Dendritic cell treated with granulocyte-macrophage colony-stimulating factor and Interleukin-4, amounts not matched to agents 40 ng/mL and 50 ng/mL, for 4 days (primary cell): ENCODE data around the gene PAX5.

Source experiments
- H3K27ac Mint-ChIP-seq: one replicate; pipeline ENCODE4 v1.8.0; 2022; ENCODE audit warnings: mild to moderate bottlenecking, mixed read lengths
- H3K27me3 Mint-ChIP-seq: one replicate; pipeline ENCODE4 v1.8.0; 2022; ENCODE audit warnings: mild to moderate bottlenecking, mixed read lengths
- H3K36me3 Mint-ChIP-seq: one replicate; pipeline ENCODE4 v1.8.0; 2022; ENCODE audit warnings: low read depth, mixed read lengths
- H3K4me1 Mint-ChIP-seq: one replicate; pipeline ENCODE4 v1.8.0; 2022; ENCODE audit warnings: low read depth, mixed read lengths
- H3K4me3 Mint-ChIP-seq: one replicate; pipeline ENCODE4 v1.8.0; 2022; ENCODE audit warnings: mild to moderate bottlenecking, moderate library complexity, mixed read lengths
- H3K9me3 Mint-ChIP-seq: one replicate; pipeline ENCODE4 v1.8.0; 2022; ENCODE audit warnings: mixed read lengths
- intact Hi-C: fragments of 100-400 bp; cut with micrococcal nuclease; formaldehyde crosslinking; loops from one replicate; pipeline ENCODE4 v1.15.0; 2022

PAX5 gene

GRCh38 chr9:36808251-36808650, 225.8 kb downstream of the PAX5 start:
- Mint-ChIP-seq H3K9me3 (no peaks in the 10 kb centered on the region), H3K27ac (no peak overlapping the region), H3K4me1 (no peaks in the 10 kb centered on the region), H3K4me3 (no peak overlapping the region), H3K36me3 (no peaks in the 10 kb centered on the region), H3K27me3 (no peaks in the 10 kb centered on the region)
- intact Hi-C loops: no loop called here

- Mint-ChIP-seq H3K4me3 (no peak overlapping the region), H3K36me3 (no peaks in the 10 kb centered on the region), H3K4me1 (no peaks in the 10 kb centered on the region), H3K9me3 (no peaks in the 10 kb centered on the region), H3K27ac (no peak overlapping the region), H3K27me3 (no peaks in the 10 kb centered on the region)
- intact Hi-C loops: no loop called here
Measured at GRCh38 chr9:36803961-36804360, 230.1 kb downstream of the PAX5 start.

- intact Hi-C loops: no loop called here
- Mint-ChIP-seq H3K36me3 (no peaks in the 10 kb centered on the region), H3K4me3 (no peak overlapping the region), H3K27me3 (no peaks in the 10 kb centered on the region), H3K4me1 (no peaks in the 10 kb centered on the region), H3K9me3 (no peaks in the 10 kb centered on the region), H3K27ac (no peak overlapping the region)
Measured at GRCh38 chr9:36802201-36802920, 231.7 kb downstream of the PAX5 start.

GRCh38 chr9:36800455-36800854, 233.6 kb downstream of the PAX5 start:
- H3K4me1 Mint-ChIP-seq: no peaks in the 10 kb centered on the region
- no peak overlapping the region for H3K4me3 Mint-ChIP-seq
- H3K27me3 Mint-ChIP-seq: no peaks in the 10 kb centered on the region
- intact Hi-C loops: no loop called here
- no peaks in the 10 kb centered on the region for H3K36me3 Mint-ChIP-seq
- no peaks in the 10 kb centered on the region for H3K9me3 Mint-ChIP-seq
- H3K27ac Mint-ChIP-seq: no peak overlapping the region

- no peaks in the 10 kb centered on the region for H3K36me3 Mint-ChIP-seq
- H3K9me3 Mint-ChIP-seq: peaks cover 6% of the 10 kb centered on the region
- no peaks in the 10 kb centered on the region for H3K4me1 Mint-ChIP-seq
- no peaks in the 10 kb centered on the region for H3K27me3 Mint-ChIP-seq
- intact Hi-C loops: no loop called here
- H3K27ac Mint-ChIP-seq: no peak overlapping the region
- H3K4me3 Mint-ChIP-seq: no peak overlapping the region
Measured at GRCh38 chr9:36798350-36799065, 235.6 kb downstream of the PAX5 start.

GRCh38 chr9:36797471-36798220, 236.4 kb downstream of the PAX5 start:
- H3K4me1 Mint-ChIP-seq: no peaks in the 10 kb centered on the region
- no peak overlapping the region for H3K4me3 Mint-ChIP-seq
- H3K9me3 Mint-ChIP-seq: peaks cover 15% of the 10 kb centered on the region
- H3K36me3 Mint-ChIP-seq: no peaks in the 10 kb centered on the region
- H3K27me3 Mint-ChIP-seq: no peaks in the 10 kb centered on the region
- no peak overlapping the region for H3K27ac Mint-ChIP-seq
- intact Hi-C loops: no loop called here

- H3K4me3 Mint-ChIP-seq: no peak overlapping the region
- H3K36me3 Mint-ChIP-seq: no peaks in the 10 kb centered on the region
- H3K27ac Mint-ChIP-seq: no peak overlapping the region
- H3K27me3 Mint-ChIP-seq: peaks cover 1% of the 10 kb centered on the region
- intact Hi-C loops: no loop called here
- H3K4me1 Mint-ChIP-seq: no peaks in the 10 kb centered on the region
- H3K9me3 Mint-ChIP-seq: peaks cover 23% of the 10 kb centered on the region
Measured at GRCh38 chr9:36796671-36797419, 237.2 kb downstream of the PAX5 start.

- peaks cover 1% of the 10 kb centered on the region for H3K27me3 Mint-ChIP-seq
- no peak overlapping the region for H3K27ac Mint-ChIP-seq
- H3K4me3 Mint-ChIP-seq: no peak overlapping the region
- peaks cover 23% of the 10 kb centered on the region for H3K9me3 Mint-ChIP-seq
- intact Hi-C loops: no loop called here
- H3K36me3 Mint-ChIP-seq: no peaks in the 10 kb centered on the region
- H3K4me1 Mint-ChIP-seq: no peaks in the 10 kb centered on the region
Measured at GRCh38 chr9:36794461-36794860, 239.6 kb downstream of the PAX5 start.

- H3K27me3 Mint-ChIP-seq: peaks cover 1% of the 10 kb centered on the region
- H3K27ac Mint-ChIP-seq: no peak overlapping the region
- intact Hi-C loops: no loop called here
- H3K9me3 Mint-ChIP-seq: peaks cover 23% of the 10 kb centered on the region
- H3K4me3 Mint-ChIP-seq: no peak overlapping the region
- H3K4me1 Mint-ChIP-seq: no peaks in the 10 kb centered on the region
- H3K36me3 Mint-ChIP-seq: no peaks in the 10 kb centered on the region
Measured at GRCh38 chr9:36793277-36793676, 240.8 kb downstream of the PAX5 start.

- no peak overlapping the region for H3K4me3 Mint-ChIP-seq
- H3K9me3 Mint-ChIP-seq: peaks cover 23% of the 10 kb centered on the region
- H3K36me3 Mint-ChIP-seq: no peaks in the 10 kb centered on the region
- no peak overlapping the region for H3K27ac Mint-ChIP-seq
- H3K4me1 Mint-ChIP-seq: no peaks in the 10 kb centered on the region
- H3K27me3 Mint-ChIP-seq: peaks cover 1% of the 10 kb centered on the region
- intact Hi-C loops: no loop called here
Measured at GRCh38 chr9:36791222-36791950, 242.7 kb downstream of the PAX5 start.

GRCh38 chr9:36789886-36790285, 244.2 kb downstream of the PAX5 start:
- peaks cover 1% of the 10 kb centered on the region for H3K27me3 Mint-ChIP-seq
- H3K4me1 Mint-ChIP-seq: no peaks in the 10 kb centered on the region
- no peak overlapping the region for H3K4me3 Mint-ChIP-seq
- H3K27ac Mint-ChIP-seq: no peak overlapping the region
- H3K36me3 Mint-ChIP-seq: no peaks in the 10 kb centered on the region
- intact Hi-C loops: no loop called here
- H3K9me3 Mint-ChIP-seq: peaks cover 23% of the 10 kb centered on the region

GRCh38 chr9:36788534-36788933, 245.5 kb downstream of the PAX5 start:
- H3K4me3 Mint-ChIP-seq: no peak overlapping the region
- peaks cover 6% of the 10 kb centered on the region for H3K27me3 Mint-ChIP-seq
- H3K36me3 Mint-ChIP-seq: no peaks in the 10 kb centered on the region
- H3K4me1 Mint-ChIP-seq: no peaks in the 10 kb centered on the region
- peaks cover 17% of the 10 kb centered on the region for H3K9me3 Mint-ChIP-seq
- no peak overlapping the region for H3K27ac Mint-ChIP-seq
- intact Hi-C loops: no loop called here

GRCh38 chr9:36787709-36788108, 246.4 kb downstream of the PAX5 start:
- intact Hi-C loops: no loop called here
- Mint-ChIP-seq H3K4me3 (no peak overlapping the region), H3K9me3 (peaks cover 9% of the 10 kb centered on the region), H3K27ac (no peak overlapping the region), H3K36me3 (no peaks in the 10 kb centered on the region), H3K27me3 (peaks cover 6% of the 10 kb centered on the region), H3K4me1 (no peaks in the 10 kb centered on the region)
